ENCODE data around the gene PARVG. TPM values are rescaled to one million over a fixed set of nuclear protein-coding genes. Genes with fewer than 3 reads are reported as not detected.
"Not testable (repeated sequence)": the region's sequence is repeated elsewhere in the genome, so short reads cannot be mapped to it uniquely, and the experiment has no call there.

The PARVG gene
- total and polyA plus RNA-seq, 2 of the 8 experiments (the other 6 are each of a cell fraction or from before 2014, with no cell fraction given) = 0.37 to 1.5 TPM

GRCh38 chr22:44237290-44237689, 56.6 kb downstream of the PARVG start:
- Histone ChIP-seq H2BK120ac (replicated peaks; ENCODE audit: low read depth, low read length) (no peak overlapping the region), H4K20me1 (replicated peaks in 1 of 2; ENCODE audit: control insufficient read depth in 1 of 2, insufficient read depth in 2 of 2, low read length in 2 of 2) (no peaks in the 10 kb centered on the region), H3K56ac (replicated peaks; ENCODE audit: insufficient read length, low read depth, low read length) (no peak overlapping the region), H2BK5ac (ENCODE audit: low read depth, low read length) (no peak overlapping the region), H3K27me3 (replicated peaks in 1 of 4; ENCODE audit: control insufficient read depth in 3 of 4, extremely low read depth in 1 of 4, insufficient read depth in 3 of 4, low read length in 3 of 4) (no peaks in the 10 kb centered on the region), H3K23ac (ENCODE audit: insufficient read length) (no peak overlapping the region), H3K36me3 (ENCODE audit: control insufficient read depth in 2 of 4, insufficient read depth in 4 of 4, low read length in 3 of 4) (no peaks in the 10 kb centered on the region), H2AFZ (ENCODE audit: low read length) (no peak overlapping the region), H3K79me1 (ENCODE audit: low read depth, low read length) (no peaks in the 10 kb centered on the region), H4K8ac (ENCODE audit: extremely low read depth, insufficient read depth, low read length) (no peak overlapping the region), H3K4me3 (ENCODE audit: extremely low read depth in 1 of 4, insufficient read depth in 2 of 4, low read depth in 3 of 4, low read length in 4 of 4) (no peak overlapping the region), H3K18ac (ENCODE audit: extremely low read depth, low read length) (no peak overlapping the region), H2BK20ac (ENCODE audit: low read length) (no peak overlapping the region), H3K23me2 (ENCODE audit: low read depth, low read length) (no peaks in the 10 kb centered on the region), H2BK15ac (ENCODE audit: low read length) (no peak overlapping the region), H3K9ac (replicated peaks in 1 of 4; ENCODE audit: extremely low read depth in 1 of 4, low read depth in 3 of 4, low read length in 3 of 4) (no peak overlapping the region), H3K4ac (replicated peaks; ENCODE audit: insufficient read length, low read depth, low read length) (no peak overlapping the region), H3K4me1 (replicated peaks in 1 of 4; ENCODE audit: control insufficient read depth in 3 of 4, insufficient read depth in 4 of 4, low read length in 3 of 4) (no peaks in the 10 kb centered on the region), H3K79me2 (ENCODE audit: control insufficient read depth in 1 of 2, insufficient read depth in 2 of 2, low read length in 2 of 2) (no peaks in the 10 kb centered on the region), H3K9me3 (ENCODE audit: insufficient read depth in 2 of 2, low read depth in 1 of 2, low read length in 1 of 2) (peaks cover 0 to 2% of the 10 kb centered on the region in 2 experiments; a peak in 1 of 4 replicates), H2AK5ac (ENCODE audit: low read depth, low read length) (no peak overlapping the region), H3K4me2 (ENCODE audit: insufficient read depth in 1 of 2, low read depth in 2 of 2, low read length in 2 of 2) (no peak overlapping the region), H4K91ac (replicated peaks; ENCODE audit: insufficient read length, low read length) (no peak overlapping the region), H3K27ac (ENCODE audit: low read depth, low read length) (no peak overlapping the region), H3K14ac (ENCODE audit: insufficient read length) (no peak overlapping the region), H4K5ac (ENCODE audit: insufficient read length, low read depth, low read length) (no peak overlapping the region), H2BK12ac (ENCODE audit: low read depth, low read length) (no peak overlapping the region)
- POLR2A ChIA-PET (ENCODE audit: partially characterized antibody) = interaction anchor here (0.7 kb wide), 1 partner anchor 117 kb away, joined by 3 read pairs; no protein-coding TSS in a partner anchor
- CTCF ChIA-PET (ENCODE audit: partially characterized antibody) = interaction anchor here (0.6 kb wide), 1 partner anchor 184 kb away, joined by 3 read pairs; no protein-coding TSS in a partner anchor
- DNase-seq (ENCODE audit: low read depth in 1 of 2, low spot score in 2 of 2) (no peak), FAIRE-seq (no peak)
- TF ChIP-seq JUND (IDR thresholded peaks at IDR 0.05; ENCODE audit: low read length) = no peak
- TF ChIP-seq ZNF274 (IDR thresholded peaks at IDR 0.05; ENCODE audit: borderline replicate concordance, extremely low read depth, low read length) = no peak
- no peak for TF ChIP-seq EGR1 (IDR thresholded peaks at IDR 0.05; ENCODE audit: borderline replicate concordance, low read depth, low read length)

GRCh38 chr22:44241121-44241520, 60.4 kb downstream of the PARVG start:
- H3K18ac ChIP-seq (ENCODE audit: extremely low read depth, low read length); DNase-seq (ENCODE audit: low read depth in 1 of 2, low spot score in 2 of 2); H3K79me2 ChIP-seq (ENCODE audit: control insufficient read depth in 1 of 2, insufficient read depth in 2 of 2, low read length in 2 of 2); H3K56ac ChIP-seq (replicated peaks; ENCODE audit: insufficient read length, low read depth, low read length); H2BK15ac ChIP-seq (ENCODE audit: low read length); H3K27me3 ChIP-seq (replicated peaks in 1 of 4; ENCODE audit: control insufficient read depth in 3 of 4, extremely low read depth in 1 of 4, insufficient read depth in 3 of 4, low read length in 3 of 4); H2BK120ac ChIP-seq (replicated peaks; ENCODE audit: low read depth, low read length); H4K5ac ChIP-seq (ENCODE audit: insufficient read length, low read depth, low read length); H2BK20ac ChIP-seq (ENCODE audit: low read length); H2AFZ ChIP-seq (ENCODE audit: low read length); H4K8ac ChIP-seq (ENCODE audit: extremely low read depth, insufficient read depth, low read length); H3K79me1 ChIP-seq (ENCODE audit: low read depth, low read length); POLR2A ChIA-PET (ENCODE audit: partially characterized antibody); H3K36me3 ChIP-seq (ENCODE audit: control insufficient read depth in 2 of 4, insufficient read depth in 4 of 4, low read length in 3 of 4); H3K23ac ChIP-seq (ENCODE audit: insufficient read length); H3K4me2 ChIP-seq (ENCODE audit: insufficient read depth in 1 of 2, low read depth in 2 of 2, low read length in 2 of 2); H3K14ac ChIP-seq (ENCODE audit: insufficient read length); H3K4me1 ChIP-seq (replicated peaks in 1 of 4; ENCODE audit: control insufficient read depth in 3 of 4, insufficient read depth in 4 of 4, low read length in 3 of 4); H3K4me3 ChIP-seq (ENCODE audit: extremely low read depth in 1 of 4, insufficient read depth in 2 of 4, low read depth in 3 of 4, low read length in 4 of 4); H3K23me2 ChIP-seq (ENCODE audit: low read depth, low read length); H2BK5ac ChIP-seq (ENCODE audit: low read depth, low read length); H3K4ac ChIP-seq (replicated peaks; ENCODE audit: insufficient read length, low read depth, low read length); H4K20me1 ChIP-seq (replicated peaks in 1 of 2; ENCODE audit: control insufficient read depth in 1 of 2, insufficient read depth in 2 of 2, low read length in 2 of 2); H3K9me3 ChIP-seq (ENCODE audit: insufficient read depth in 2 of 2, low read depth in 1 of 2, low read length in 1 of 2); H4K91ac ChIP-seq (replicated peaks; ENCODE audit: insufficient read length, low read length); H3K27ac ChIP-seq (ENCODE audit: low read depth, low read length); H3K9ac ChIP-seq (replicated peaks in 1 of 4; ENCODE audit: extremely low read depth in 1 of 4, low read depth in 3 of 4, low read length in 3 of 4); H2BK12ac ChIP-seq (ENCODE audit: low read depth, low read length); H2AK5ac ChIP-seq (ENCODE audit: low read depth, low read length): not testable (repeated sequence)
- CTCF ChIA-PET (ENCODE audit: partially characterized antibody) = interaction anchor here (0.7 kb wide), 2 partner anchors 22 to 417 kb away, joined by 3 read pairs; no protein-coding TSS in a partner anchor
- peak; percentile 73 for FAIRE-seq
- 94% methylated on average over 3 of the region's 3 CpGs; no CpG with 5 or more reads in 1 of the 2 experiments for WGBS, 2 experiments (ENCODE audit: extremely low coverage in 1 of 2, insufficient coverage in 1 of 2, insufficient read length in 1 of 2, insufficient replicate concordance in 2 of 2, low coverage in 1 of 2, low lambda C conversion rate in 2 of 2, missing lambda C conversion rate in 1 of 2)
